B cell (primary cell): ENCODE data around the gene RSPH1. TPM values are rescaled to one million over a fixed set of nuclear protein-coding genes. Genes with fewer than 3 reads are reported as not detected.

Source experiments
- ATAC-seq: fragments of 200-7000 bp; cut with Tn5 transposase; one replicate; pipeline ENCODE4 v1.10.0; 2021; ENCODE audit warnings: low read depth, mild to moderate bottlenecking, moderate number of reproducible peaks, moderate library complexity
- CTCF ChIA-PET: fragments of 350-600 bp; sonication (Branson Sonifier 250); formaldehyde crosslinking; loops from one replicate; lab custom pipeline; 2021; ENCODE audit warnings: antibody characterized with exemption, inconsistent platforms; lab: Charles Lee
- POLR2A ChIA-PET: fragments of 350-600 bp; sonication (Branson Sonifier 250); formaldehyde crosslinking; loops from one replicate; lab custom pipeline; 2021; ENCODE audit warnings: antibody characterized with exemption; lab: Charles Lee
- DNase-seq: peaks from one replicate; pipeline ENCODE4 v3.0.0; 2013
- H2AFZ ChIP-seq: 2 replicates; pipeline ENCODE4 v1.6.1; 2012; ENCODE audit warnings: mild to moderate bottlenecking, low read depth, low read length; ENCODE audit not compliant: insufficient read depth, poor library complexity, severe bottlenecking
- H3K27ac ChIP-seq, 2 donors: 1 replicate in 1 of 2; 2 replicates in 1 of 2; pipeline ENCODE4 v1.5.1; 2012 to 2013; ENCODE audit warnings: low read length in 2 of 2, mild to moderate bottlenecking in 2 of 2, moderate library complexity in 1 of 2
- H3K27me3 ChIP-seq, 4 experiments: fragments of 200-600 bp in 1 of 4; sonication (generic) in 1 of 4; replicated peaks in 1 of 4; 1 replicate in 2 of 4; 2 replicates in 2 of 4; pipeline versions ENCODE4 v1.6.1 to v1.7.0; 2013 to 2016; ENCODE audit warnings: low read length in 3 of 4, mild to moderate bottlenecking in 2 of 4, mixed read lengths in 1 of 4, moderate library complexity in 1 of 4; ENCODE audit not compliant: insufficient read depth in 4 of 4, control insufficient read depth in 3 of 4; ENCODE audit errors: control extremely low read depth in 1 of 4
- H3K36me3 ChIP-seq, 2 experiments: replicated peaks in 1 of 2; 1 replicate in 1 of 2; 2 replicates in 1 of 2; pipeline versions ENCODE4 v1.6.1 to v1.7.1; 2013; ENCODE audit warnings: low read length in 1 of 2; ENCODE audit not compliant: insufficient read depth in 2 of 2, control insufficient read depth in 1 of 2; ENCODE audit errors: control extremely low read depth in 1 of 2, extremely low read depth in 1 of 2
- H3K4me1 ChIP-seq, 2 donors: fragments of 200-600 bp in 1 of 2; sonication (generic) in 1 of 2; 1 replicate in 1 of 2; 2 replicates in 1 of 2; pipeline versions ENCODE4 v1.5.1 to v1.6.1; 2013 to 2017; ENCODE audit warnings: low read length in 2 of 2; ENCODE audit not compliant: control insufficient read depth in 2 of 2, insufficient read depth in 2 of 2
- H3K4me2 ChIP-seq: replicated peaks from 2 replicates; pipeline ENCODE3; 2012; ENCODE audit warnings: mild to moderate bottlenecking, low read depth, low read length; ENCODE audit not compliant: poor library complexity, severe bottlenecking
- H3K4me3 ChIP-seq, 5 experiments: fragments of 200-600 bp in 1 of 5; sonication (generic) in 1 of 5; 1 replicate in 3 of 5; 2 replicates in 2 of 5; pipeline versions ENCODE4 v1.5.1 to v1.7.0; 2011 to 2016; ENCODE audit warnings: low read length in 4 of 5, mild to moderate bottlenecking in 4 of 5, low read depth in 2 of 5, control low read depth in 1 of 5, moderate library complexity in 1 of 5; ENCODE audit not compliant: insufficient read depth in 1 of 5; ENCODE audit errors: control extremely low read depth in 1 of 5, extremely low read depth in 1 of 5
- H3K79me2 ChIP-seq: fragments of 200-600 bp; sonication (generic); one replicate; pipeline ENCODE4 v1.6.0; 2016; ENCODE audit warnings: low read length; ENCODE audit not compliant: control insufficient read depth, insufficient read depth
- H3K9ac ChIP-seq: fragments of 200-600 bp; sonication (generic); 2 replicates; pipeline ENCODE4 v1.6.1; 2017; ENCODE audit warnings: mild to moderate bottlenecking, low read length, moderate library complexity
- H3K9me3 ChIP-seq, 3 donors: one replicate each; pipeline versions ENCODE4 v1.6.1 to v1.7.1; 2013; ENCODE audit warnings: low read length in 2 of 3; ENCODE audit not compliant: control insufficient read depth in 2 of 3, insufficient read depth in 1 of 3; ENCODE audit errors: control extremely low read depth in 1 of 3
- H4K20me1 ChIP-seq: 2 replicates; pipeline ENCODE4 v1.6.0; 2012; ENCODE audit warnings: mild to moderate bottlenecking, low read length; ENCODE audit not compliant: insufficient read depth, control insufficient read depth, poor library complexity, severe bottlenecking
- H3K27ac Mint-ChIP-seq: one replicate; pipeline ENCODE4 v1.8.0; 2021; ENCODE audit warnings: mixed read lengths
- H3K27me3 Mint-ChIP-seq: one replicate; pipeline ENCODE4 v1.8.0; 2021; ENCODE audit warnings: mixed read lengths
- H3K4me1 Mint-ChIP-seq: one replicate; pipeline ENCODE4 v1.8.0; 2021; ENCODE audit warnings: mixed read lengths
- H3K4me3 Mint-ChIP-seq: one replicate; pipeline ENCODE4 v1.8.0; 2021; ENCODE audit warnings: mixed read lengths
- H3K9me3 Mint-ChIP-seq: one replicate; pipeline ENCODE4 v1.8.0; 2022; ENCODE audit warnings: mixed read lengths; ENCODE audit not compliant: insufficient read depth
- EZH2 ChIP-seq: IDR thresholded peaks from 2 replicates; pipeline ENCODE4 v1.6.1; 2012; ENCODE audit warnings: borderline replicate concordance, low read depth, mild to moderate bottlenecking, moderate library complexity, low read length; ENCODE audit not compliant: insufficient read depth, poor library complexity, severe bottlenecking
- WGBS: methylation state at CpG from one replicate; pipeline ENCODE4 v1.1.5; 2013; ENCODE audit warnings: missing lambda C conversion rate; ENCODE audit not compliant: insufficient coverage; 5-methylcytosine and 5-hydroxymethylcytosine counted together
- intact Hi-C: fragments of 100-400 bp; cut with micrococcal nuclease; formaldehyde crosslinking; loops from one replicate; pipeline ENCODE4 v1.10.0; 2022
- polyA plus RNA-seq: library from polyadenylated mRNA; depleted of rRNA; stranded (reverse); fragments of >200 nt; gene quantifications from 2 replicates; pipeline ENCODE4 v1.2.3, GENCODE V29; 2012
- total RNA-seq, 2 donors: library from RNA; stranded (reverse); fragments of 120-200 nt in 1 of 2; gene quantifications; 1 replicate in 1 of 2; 2 replicates in 1 of 2; pipeline versions ENCODE4 v1.2.3 to v1.2.4, GENCODE V29; 2013 to 2022
- TF ChIP-seq, protein P1 (sequence below): fragments of 200-600 bp; IDR thresholded peaks from one replicate; pipeline ENCODE4 v1.8.0; 2022; ENCODE audit warnings: antibody characterized with exemption, mild to moderate bottlenecking

Gene RSPH1
- total and polyA plus RNA-seq, 2 donors (not counting 1 experiment from before 2014, with no cell fraction given): 0.10 to 0.64 TPM

GRCh38 chr21:42474043-42474831 lies 21.8 kb downstream of the RSPH1 start:
- H3K4me3 ChIP-seq: no peak overlapping the region
- H3K4me1 ChIP-seq: peaks cover 3 to 55% of the 10 kb centered on the region in 2 donors
- H3K27me3 ChIP-seq: peaks cover 0 to 20% (median 3%) of the 10 kb centered on the region in 4 experiments
- ATAC-seq (peak; percentile 92), DNase-seq (peak; percentile 90)
- peak overlapping the region; percentile 66 for H3K27ac Mint-ChIP-seq
- TF ChIP-seq, protein P1, sequence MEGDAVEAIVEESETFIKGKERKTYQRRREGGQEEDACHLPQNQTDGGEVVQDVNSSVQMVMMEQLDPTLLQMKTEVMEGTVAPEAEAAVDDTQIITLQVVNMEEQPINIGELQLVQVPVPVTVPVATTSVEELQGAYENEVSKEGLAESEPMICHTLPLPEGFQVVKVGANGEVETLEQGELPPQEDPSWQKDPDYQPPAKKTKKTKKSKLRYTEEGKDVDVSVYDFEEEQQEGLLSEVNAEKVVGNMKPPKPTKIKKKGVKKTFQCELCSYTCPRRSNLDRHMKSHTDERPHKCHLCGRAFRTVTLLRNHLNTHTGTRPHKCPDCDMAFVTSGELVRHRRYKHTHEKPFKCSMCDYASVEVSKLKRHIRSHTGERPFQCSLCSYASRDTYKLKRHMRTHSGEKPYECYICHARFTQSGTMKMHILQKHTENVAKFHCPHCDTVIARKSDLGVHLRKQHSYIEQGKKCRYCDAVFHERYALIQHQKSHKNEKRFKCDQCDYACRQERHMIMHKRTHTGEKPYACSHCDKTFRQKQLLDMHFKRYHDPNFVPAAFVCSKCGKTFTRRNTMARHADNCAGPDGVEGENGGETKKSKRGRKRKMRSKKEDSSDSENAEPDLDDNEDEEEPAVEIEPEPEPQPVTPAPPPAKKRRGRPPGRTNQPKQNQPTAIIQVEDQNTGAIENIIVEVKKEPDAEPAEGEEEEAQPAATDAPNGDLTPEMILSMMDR: no peak
- TF ChIP-seq EZH2: no peak
- CTCF ChIA-PET: interaction anchor here (0.6 to 1.1 kb wide), 2 partner anchors 17 to 62 kb away, joined by 3 read pairs; no protein-coding TSS in a partner anchor
- peaks cover 22% of the 10 kb centered on the region for H3K27me3 Mint-ChIP-seq
- intact Hi-C loops: loop anchor here (2.0 kb wide), 1 partner anchor 13 kb away; no protein-coding TSS in a partner anchor
- peak overlapping the region; percentile 59 for H3K4me3 Mint-ChIP-seq
- H3K79me2 ChIP-seq: no peaks in the 10 kb centered on the region
- H4K20me1 ChIP-seq: no peaks in the 10 kb centered on the region
- 62% methylated on average over 8 of the region's 14 CpGs for WGBS
- no peaks in the 10 kb centered on the region for H3K9me3 ChIP-seq
- H3K9ac ChIP-seq: no peak overlapping the region
- POLR2A ChIA-PET: no interaction called here
- H3K9me3 Mint-ChIP-seq: no peaks in the 10 kb centered on the region
- peaks cover 12% of the 10 kb centered on the region for H3K4me1 Mint-ChIP-seq
- no peak overlapping the region for H3K4me2 ChIP-seq
- no peaks in the 10 kb centered on the region for H3K36me3 ChIP-seq
- no peak overlapping the region for H2AFZ ChIP-seq
- H3K27ac ChIP-seq: no peak overlapping the region

- H3K4me2 ChIP-seq: no peak overlapping the region
- Mint-ChIP-seq H3K4me3 (no peak overlapping the region), H3K27me3 (peaks cover 21% of the 10 kb centered on the region), H3K4me1 (peaks cover 18% of the 10 kb centered on the region), H3K9me3 (no peaks in the 10 kb centered on the region), H3K27ac (no peak overlapping the region)
- ChIA-PET POLR2A (no interaction called here), CTCF (no interaction called here)
- ATAC-seq (no peak), DNase-seq (no peak)
- intact Hi-C loops: loop anchor here (2.0 kb wide), 1 partner anchor 13 kb away; no protein-coding TSS in a partner anchor
- H3K9me3 ChIP-seq: no peaks in the 10 kb centered on the region
- H3K36me3 ChIP-seq: no peaks in the 10 kb centered on the region
- WGBS: 99% methylated on average over 7 of the region's 9 CpGs
- H3K4me1 ChIP-seq: peaks cover 4 to 60% of the 10 kb centered on the region in 2 donors
- H3K27ac ChIP-seq: no peak overlapping the region
- H4K20me1 ChIP-seq: no peaks in the 10 kb centered on the region
- H3K27me3 ChIP-seq: peaks cover 0 to 20% (median 3%) of the 10 kb centered on the region in 4 experiments
- no peak for TF ChIP-seq EZH2
- TF ChIP-seq, protein P1: no peak
- no peak overlapping the region for H3K9ac ChIP-seq
- H2AFZ ChIP-seq: no peak overlapping the region
- H3K4me3 ChIP-seq: no peak overlapping the region
- no peaks in the 10 kb centered on the region for H3K79me2 ChIP-seq
Observed at GRCh38 chr21:42473498-42474042, 22.5 kb downstream of the RSPH1 start.
